Astrocyte (in vitro differentiated cells and primary cell): ENCODE data around the gene PTCRA.

Source experiments
- CTCF ChIP-seq: IDR thresholded peaks from 2 replicates; pipeline ENCODE4 v1.5.1; 2011; ENCODE audit warnings: low read depth, mild to moderate bottlenecking, inconsistent platforms, low read length, moderate library complexity; ENCODE audit not compliant: insufficient read depth
- EZH2 ChIP-seq: IDR thresholded peaks from 2 replicates; pipeline ENCODE4 v1.6.1; 2012; ENCODE audit warnings: mild to moderate bottlenecking, low read length, inconsistent platforms; ENCODE audit not compliant: insufficient read depth

- TF ChIP-seq CTCF (no peak), EZH2 (no peak)
These were observed 22.6 kb downstream of the PTCRA start for GRCh38 chr6:42938428-42938796.
